GM12891 (cell line): ENCODE data around the gene UNC50.

Experiments used
- DNase-seq: peaks from one replicate; pipeline ENCODE4 v3.0.0; 2011; ENCODE audit warnings: low spot score; ENCODE audit not compliant: insufficient read length
- FAIRE-seq: peaks from 2 replicates; lab custom pipeline; 2011; peaks lifted over from hg19 to GRCh38; lab: Jason Lieb, UNC
- PAX5 ChIP-seq: IDR thresholded peaks from 2 replicates; pipeline ENCODE4 v1.6.1; 2011; ENCODE audit warnings: low read length, moderate library complexity, mild to moderate bottlenecking; ENCODE audit not compliant: insufficient read depth, severe bottlenecking
- POLR2A ChIP-seq: IDR thresholded peaks from 2 replicates; pipeline ENCODE4 v1.6.1; 2011; ENCODE audit warnings: low read depth, low read length, control low read depth
- POLR2AphosphoS5 ChIP-seq: IDR thresholded peaks from 2 replicates; pipeline ENCODE4 v1.6.1; 2011; ENCODE audit warnings: low read depth, low read length, control low read depth
- POU2F2 ChIP-seq: IDR thresholded peaks from 2 replicates; pipeline ENCODE4 v1.6.1; 2011; ENCODE audit warnings: low read depth, mild to moderate bottlenecking, control low read depth, low read length, moderate library complexity
- SPI1 ChIP-seq: IDR thresholded peaks from 2 replicates; pipeline ENCODE4 v1.6.1; 2011; ENCODE audit warnings: low read depth, low read length, control low read depth
- TAF1 ChIP-seq: IDR thresholded peaks from 2 replicates; pipeline ENCODE4 v1.6.1; 2011; ENCODE audit warnings: low read depth, low read length, control low read depth

The UNC50 gene

GRCh38 chr2:98605076-98605475, 3.3 kb upstream of the UNC50 start:
- FAIRE-seq (no peak), DNase-seq (no peak)
- TF ChIP-seq POU2F2 (no peak), SPI1 (no peak), TAF1 (no peak), POLR2AphosphoS5 (no peak), POLR2A (no peak), PAX5 (no peak)

- FAIRE-seq (no peak), DNase-seq (no peak)
- TF ChIP-seq POLR2A (no peak), SPI1 (no peak), PAX5 (no peak), POU2F2 (no peak), TAF1 (no peak), POLR2AphosphoS5 (no peak)
Measured at GRCh38 chr2:98606431-98606830, 2.0 kb upstream of the UNC50 start.

GRCh38 chr2:98607104-98607503, 1.3 kb upstream of the UNC50 start:
- no peak for TF ChIP-seq PAX5
- TF ChIP-seq POU2F2: no peak
- TF ChIP-seq SPI1: no peak
- TF ChIP-seq TAF1: no peak
- TF ChIP-seq POLR2AphosphoS5: no peak
- no peak for TF ChIP-seq POLR2A
- no peak for DNase-seq
- FAIRE-seq: no peak

- no peak for DNase-seq
- TF ChIP-seq POU2F2 (no peak), TAF1 (no peak), PAX5 (no peak), POLR2AphosphoS5 (no peak), SPI1 (no peak), POLR2A (no peak)
- FAIRE-seq: no peak
Measured at GRCh38 chr2:98607741-98608115, 661 bp upstream of the UNC50 start.

GRCh38 chr2:98608962-98609604, 694 bp downstream of the UNC50 start:
- TF ChIP-seq POLR2AphosphoS5: no peak
- no peak; the same call in 1 of the 2 replicates for TF ChIP-seq POLR2A
- TF ChIP-seq PAX5: no peak
- TF ChIP-seq TAF1: no peak
- TF ChIP-seq SPI1: no peak
- TF ChIP-seq POU2F2: no peak
- DNase-seq: no peak
- no peak for FAIRE-seq

GRCh38 chr2:98614024-98614739, 5.8 kb downstream of the UNC50 start:
- no peak for TF ChIP-seq TAF1
- TF ChIP-seq POLR2AphosphoS5: no peak
- no peak for TF ChIP-seq SPI1
- TF ChIP-seq PAX5: no peak
- TF ChIP-seq POLR2A: no peak
- TF ChIP-seq POU2F2: no peak
- no peak for FAIRE-seq
- no peak for DNase-seq

- FAIRE-seq (no peak), DNase-seq (no peak)
- no peak for TF ChIP-seq POLR2AphosphoS5
- no peak for TF ChIP-seq SPI1
- no peak for TF ChIP-seq PAX5
- no peak for TF ChIP-seq POLR2A
- no peak for TF ChIP-seq POU2F2
- no peak for TF ChIP-seq TAF1
Measured at GRCh38 chr2:98615481-98615880, 7.1 kb downstream of the UNC50 start.

- TF ChIP-seq PAX5 (no peak), POU2F2 (no peak)
- FAIRE-seq: no peak
Measured at GRCh38 chr2:98617149-98617548, 8.8 kb downstream of the UNC50 start.

GRCh38 chr2:98623657-98624056, 15.3 kb downstream of the UNC50 start:
- DNase-seq (no peak), FAIRE-seq (no peak)

More at GRCh38 chr2:98617149-98617548, 8.8 kb downstream of the UNC50 start:
- DNase-seq: no peak

More at GRCh38 chr2:98623657-98624056, 15.3 kb downstream of the UNC50 start:
- TF ChIP-seq TAF1 (no peak), PAX5 (peak; percentile 42), POLR2AphosphoS5 (no peak), SPI1 (no peak), POLR2A (no peak)
